ENCODE results near the gene CSRP3.

DNA sequence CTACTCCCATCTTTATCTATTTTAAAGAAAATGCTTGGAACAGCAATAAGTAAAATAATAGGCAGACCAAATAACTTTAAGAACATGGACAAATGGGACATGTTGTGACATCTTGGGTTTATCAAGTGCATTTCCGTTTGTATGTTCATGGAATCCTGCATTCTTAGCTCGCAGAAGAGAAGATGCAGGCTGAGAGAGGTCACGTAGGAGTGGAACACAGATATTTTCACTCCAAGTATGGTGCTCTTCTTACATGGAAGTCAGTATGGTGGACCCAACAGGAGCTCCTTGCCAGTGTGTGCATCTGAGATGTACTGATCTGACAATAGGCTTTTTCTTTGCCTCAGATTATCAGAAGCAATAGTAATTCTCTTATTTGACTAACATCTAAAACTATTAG lies 37.3 kb upstream of the CSRP3 start:
- TF ChIP-seq, protein P1, sequence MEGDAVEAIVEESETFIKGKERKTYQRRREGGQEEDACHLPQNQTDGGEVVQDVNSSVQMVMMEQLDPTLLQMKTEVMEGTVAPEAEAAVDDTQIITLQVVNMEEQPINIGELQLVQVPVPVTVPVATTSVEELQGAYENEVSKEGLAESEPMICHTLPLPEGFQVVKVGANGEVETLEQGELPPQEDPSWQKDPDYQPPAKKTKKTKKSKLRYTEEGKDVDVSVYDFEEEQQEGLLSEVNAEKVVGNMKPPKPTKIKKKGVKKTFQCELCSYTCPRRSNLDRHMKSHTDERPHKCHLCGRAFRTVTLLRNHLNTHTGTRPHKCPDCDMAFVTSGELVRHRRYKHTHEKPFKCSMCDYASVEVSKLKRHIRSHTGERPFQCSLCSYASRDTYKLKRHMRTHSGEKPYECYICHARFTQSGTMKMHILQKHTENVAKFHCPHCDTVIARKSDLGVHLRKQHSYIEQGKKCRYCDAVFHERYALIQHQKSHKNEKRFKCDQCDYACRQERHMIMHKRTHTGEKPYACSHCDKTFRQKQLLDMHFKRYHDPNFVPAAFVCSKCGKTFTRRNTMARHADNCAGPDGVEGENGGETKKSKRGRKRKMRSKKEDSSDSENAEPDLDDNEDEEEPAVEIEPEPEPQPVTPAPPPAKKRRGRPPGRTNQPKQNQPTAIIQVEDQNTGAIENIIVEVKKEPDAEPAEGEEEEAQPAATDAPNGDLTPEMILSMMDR (IDR thresholded peaks at IDR 0.05): no peak
- no peak for TF ChIP-seq POLR2A (IDR thresholded peaks at IDR 0.05)

Data from right lobe of liver (tissue), 4 donors.